ENCODE data around the gene BAIAP3.

DNA sequence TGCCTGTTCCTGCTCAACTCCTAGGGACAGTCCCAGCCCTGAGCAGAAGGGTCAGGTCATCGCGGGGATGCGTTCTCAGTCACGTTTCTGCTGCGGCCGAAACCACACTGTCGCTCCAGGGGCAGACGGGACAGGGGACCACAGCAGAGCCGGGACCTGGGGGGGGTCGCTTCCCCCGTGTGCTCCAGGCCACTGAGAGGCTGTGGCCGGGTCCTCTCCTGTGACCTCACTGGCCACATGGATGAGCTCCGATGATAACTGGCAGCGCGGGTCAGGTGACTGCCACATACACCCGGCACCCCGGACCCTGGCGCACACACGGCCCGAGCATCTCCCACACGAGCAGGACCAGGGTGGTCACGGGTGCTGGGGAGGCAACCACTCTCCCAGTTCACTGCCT lies 31.1 kb downstream of the BAIAP3 start:
- no peak for TF ChIP-seq EZH2phosphoT487 (IDR thresholded peaks at IDR 0.05; ENCODE audit: insufficient read depth, low read depth)
- no peak for TF ChIP-seq EZH2 (IDR thresholded peaks at IDR 0.05; ENCODE audit: insufficient read depth, poor library complexity, severe bottlenecking)
